D721Med (cell line): Measurements from ENCODE around the gene ERVK3-1.

Experiments used
- DNase-seq: peaks from one replicate; pipeline ENCODE4 v3.0.0; 2011; ENCODE audit warnings: low spot score; ENCODE audit not compliant: insufficient read length
- FAIRE-seq: peaks from 2 replicates; lab custom pipeline; 2011; peaks lifted over from hg19 to GRCh38; lab: Jason Lieb, UNC
- CTCF ChIP-seq: IDR thresholded peaks from 2 replicates; pipeline ENCODE4 v1.5.1; 2012; ENCODE audit warnings: mild to moderate bottlenecking, control low read depth; ENCODE audit not compliant: insufficient read depth; ENCODE audit errors: missing control alignments

The ERVK3-1 gene

GRCh38 chr19:58364146-58364545 lies 59.0 kb downstream of the ERVK3-1 start:
- TF ChIP-seq CTCF, result no peak
- no peak for FAIRE-seq
- no peak for DNase-seq
